ENCODE results near the gene CSTB.

DNA sequence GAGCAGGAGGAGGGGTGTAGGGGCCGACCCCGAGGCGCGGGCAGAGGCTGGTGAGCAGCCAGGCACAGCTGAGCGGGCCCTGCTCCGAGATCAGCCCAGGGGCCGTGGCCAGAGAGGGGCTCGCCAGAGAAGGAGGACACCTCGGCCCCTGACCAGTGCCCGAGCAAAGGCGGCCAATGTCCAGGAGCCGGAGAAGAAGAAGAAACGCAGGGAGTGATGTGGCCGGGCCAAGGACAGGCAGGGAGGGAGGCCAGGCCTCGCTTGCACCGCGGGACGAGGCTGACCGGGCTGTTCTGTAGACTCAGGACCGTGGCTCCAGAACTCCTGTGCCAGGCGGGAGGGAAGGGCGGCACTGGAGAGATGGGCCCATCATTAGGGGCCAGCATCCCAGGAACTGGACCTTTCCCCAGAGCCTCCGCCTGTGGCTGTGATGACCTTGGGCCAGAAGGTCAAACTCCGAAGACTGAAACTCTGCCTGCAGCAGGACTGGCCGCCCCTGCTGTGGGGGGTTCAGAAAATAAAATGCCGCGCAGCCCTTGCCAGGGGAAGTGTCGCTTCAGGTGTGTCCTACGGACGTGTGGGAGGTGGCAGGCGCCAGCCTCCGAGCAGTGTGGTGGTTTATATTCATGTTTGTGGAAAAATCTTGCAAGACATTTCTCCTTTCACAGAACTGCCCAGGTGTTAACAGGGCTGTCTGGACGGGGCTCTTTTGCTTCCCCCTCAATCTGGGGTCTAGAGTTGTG, 27.6 kb upstream of the CSTB start:
- TF ChIP-seq, protein P1, sequence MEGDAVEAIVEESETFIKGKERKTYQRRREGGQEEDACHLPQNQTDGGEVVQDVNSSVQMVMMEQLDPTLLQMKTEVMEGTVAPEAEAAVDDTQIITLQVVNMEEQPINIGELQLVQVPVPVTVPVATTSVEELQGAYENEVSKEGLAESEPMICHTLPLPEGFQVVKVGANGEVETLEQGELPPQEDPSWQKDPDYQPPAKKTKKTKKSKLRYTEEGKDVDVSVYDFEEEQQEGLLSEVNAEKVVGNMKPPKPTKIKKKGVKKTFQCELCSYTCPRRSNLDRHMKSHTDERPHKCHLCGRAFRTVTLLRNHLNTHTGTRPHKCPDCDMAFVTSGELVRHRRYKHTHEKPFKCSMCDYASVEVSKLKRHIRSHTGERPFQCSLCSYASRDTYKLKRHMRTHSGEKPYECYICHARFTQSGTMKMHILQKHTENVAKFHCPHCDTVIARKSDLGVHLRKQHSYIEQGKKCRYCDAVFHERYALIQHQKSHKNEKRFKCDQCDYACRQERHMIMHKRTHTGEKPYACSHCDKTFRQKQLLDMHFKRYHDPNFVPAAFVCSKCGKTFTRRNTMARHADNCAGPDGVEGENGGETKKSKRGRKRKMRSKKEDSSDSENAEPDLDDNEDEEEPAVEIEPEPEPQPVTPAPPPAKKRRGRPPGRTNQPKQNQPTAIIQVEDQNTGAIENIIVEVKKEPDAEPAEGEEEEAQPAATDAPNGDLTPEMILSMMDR (IDR thresholded peaks at IDR 0.05; ENCODE audit: low read length): no peak
- TF ChIP-seq EZH2 (optimal IDR thresholded peaks at IDR 0.05; ENCODE audit: low read depth, low read length): no peak

Measured in MM.1S (cell line).